Measurements from ENCODE around the gene CHD8.
"Not testable (repeated sequence)": the region's sequence is repeated elsewhere in the genome, so short reads cannot be mapped to it uniquely, and the experiment has no call there.

Gene CHD8, protein sequence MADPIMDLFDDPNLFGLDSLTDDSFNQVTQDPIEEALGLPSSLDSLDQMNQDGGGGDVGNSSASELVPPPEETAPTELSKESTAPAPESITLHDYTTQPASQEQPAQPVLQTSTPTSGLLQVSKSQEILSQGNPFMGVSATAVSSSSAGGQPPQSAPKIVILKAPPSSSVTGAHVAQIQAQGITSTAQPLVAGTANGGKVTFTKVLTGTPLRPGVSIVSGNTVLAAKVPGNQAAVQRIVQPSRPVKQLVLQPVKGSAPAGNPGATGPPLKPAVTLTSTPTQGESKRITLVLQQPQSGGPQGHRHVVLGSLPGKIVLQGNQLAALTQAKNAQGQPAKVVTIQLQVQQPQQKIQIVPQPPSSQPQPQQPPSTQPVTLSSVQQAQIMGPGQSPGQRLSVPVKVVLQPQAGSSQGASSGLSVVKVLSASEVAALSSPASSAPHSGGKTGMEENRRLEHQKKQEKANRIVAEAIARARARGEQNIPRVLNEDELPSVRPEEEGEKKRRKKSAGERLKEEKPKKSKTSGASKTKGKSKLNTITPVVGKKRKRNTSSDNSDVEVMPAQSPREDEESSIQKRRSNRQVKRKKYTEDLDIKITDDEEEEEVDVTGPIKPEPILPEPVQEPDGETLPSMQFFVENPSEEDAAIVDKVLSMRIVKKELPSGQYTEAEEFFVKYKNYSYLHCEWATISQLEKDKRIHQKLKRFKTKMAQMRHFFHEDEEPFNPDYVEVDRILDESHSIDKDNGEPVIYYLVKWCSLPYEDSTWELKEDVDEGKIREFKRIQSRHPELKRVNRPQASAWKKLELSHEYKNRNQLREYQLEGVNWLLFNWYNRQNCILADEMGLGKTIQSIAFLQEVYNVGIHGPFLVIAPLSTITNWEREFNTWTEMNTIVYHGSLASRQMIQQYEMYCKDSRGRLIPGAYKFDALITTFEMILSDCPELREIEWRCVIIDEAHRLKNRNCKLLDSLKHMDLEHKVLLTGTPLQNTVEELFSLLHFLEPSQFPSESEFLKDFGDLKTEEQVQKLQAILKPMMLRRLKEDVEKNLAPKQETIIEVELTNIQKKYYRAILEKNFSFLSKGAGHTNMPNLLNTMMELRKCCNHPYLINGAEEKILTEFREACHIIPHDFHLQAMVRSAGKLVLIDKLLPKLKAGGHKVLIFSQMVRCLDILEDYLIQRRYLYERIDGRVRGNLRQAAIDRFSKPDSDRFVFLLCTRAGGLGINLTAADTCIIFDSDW (N-terminal part only)

DNA sequence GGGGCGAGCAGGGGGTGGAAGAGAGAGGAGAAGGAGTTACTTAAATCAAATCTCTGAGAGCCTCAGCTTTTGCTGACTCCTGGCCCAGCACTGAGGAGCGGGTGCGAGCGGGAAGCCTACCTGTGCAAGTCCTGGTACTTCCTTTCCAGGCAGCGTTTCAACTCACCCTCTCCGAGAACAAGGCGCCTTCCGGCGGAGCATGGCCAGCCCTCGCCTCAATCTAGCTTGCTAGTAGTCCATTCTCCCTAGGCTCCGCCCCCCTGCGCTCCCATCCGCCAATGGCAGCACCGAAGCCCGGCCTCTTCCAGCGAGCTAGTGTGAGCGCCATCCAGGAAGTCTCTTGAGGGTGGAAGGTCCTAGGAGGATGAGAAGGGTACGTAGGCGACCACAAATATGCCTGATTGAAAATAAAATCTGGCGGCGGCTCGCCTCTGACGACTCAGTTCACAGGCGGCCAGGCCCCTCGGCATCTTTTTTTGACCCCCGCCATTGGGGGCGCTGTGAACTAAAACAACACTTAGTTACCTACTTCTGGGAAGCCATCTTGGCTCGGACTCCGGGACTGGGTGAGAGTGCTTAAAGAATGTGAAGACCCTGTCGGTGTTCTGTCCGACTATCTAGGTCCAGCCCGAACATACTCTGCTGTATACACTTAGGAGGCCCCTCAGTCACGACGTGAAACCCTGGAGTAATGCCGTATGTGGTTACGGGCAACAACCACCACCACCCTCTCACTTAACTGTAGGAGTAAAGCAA is at the start of gene CHD8:
TSS of gene CHD8 (minus strand) at position 212 of the 756 bp plus-strand sequence. CDS start 24,480 bp downstream, outside the sequence.
- peak; percentile 95 to 98 for DNase-seq (ENCODE audit: low read depth in 1 of 2, low spot score in 1 of 2)

DNA sequence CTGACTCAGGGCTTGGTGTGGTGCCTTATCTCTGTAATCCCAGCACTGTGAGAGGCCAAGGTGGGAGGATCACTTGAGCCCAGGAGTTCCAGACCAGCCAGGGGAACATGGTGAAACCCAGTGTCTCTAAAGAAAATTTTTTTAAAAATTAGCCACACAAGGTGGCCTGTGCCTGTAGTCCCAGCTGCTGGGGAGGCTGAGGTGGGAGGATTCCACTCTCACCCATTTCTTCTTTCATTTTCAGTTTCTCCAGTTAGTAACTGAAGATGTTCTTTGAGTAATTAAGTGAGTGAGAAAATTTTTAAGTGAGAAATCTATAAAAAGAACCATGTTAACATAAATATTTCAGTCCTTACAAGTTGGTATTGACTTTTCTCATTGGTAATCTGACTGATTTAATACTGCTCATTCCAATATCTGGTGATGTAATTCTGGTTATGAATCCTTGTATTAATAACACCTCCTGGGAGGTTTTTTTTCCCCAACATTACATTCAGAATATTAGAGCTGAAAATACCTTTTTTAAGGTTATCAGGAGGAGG is 49.2 kb upstream of the CHD8 start:
- no peak for DNase-seq (ENCODE audit: low read depth in 1 of 2, low spot score in 1 of 2)

DNA sequence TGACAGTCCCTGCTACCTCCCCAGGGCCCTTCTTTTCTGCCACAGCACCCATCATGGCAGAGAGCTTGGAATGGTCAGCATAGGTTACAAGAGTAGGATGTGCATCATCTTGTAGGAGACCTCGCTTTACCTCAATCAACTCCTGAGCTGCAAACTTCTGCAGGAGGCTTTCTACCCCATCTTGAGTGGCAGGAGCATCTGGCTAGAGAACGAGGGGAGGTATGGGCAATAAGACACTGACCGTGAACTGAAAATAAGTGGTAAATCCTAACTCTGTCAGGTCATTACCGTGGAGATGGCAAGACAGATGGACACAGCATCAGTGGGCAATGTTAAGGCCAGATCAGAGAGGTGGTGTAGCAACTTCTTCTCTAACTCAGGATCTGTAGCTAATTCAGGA is 47.5 kb upstream of the CHD8 start:
- DNase-seq (ENCODE audit: low read depth in 1 of 2, low spot score in 1 of 2), result no peak

DNA sequence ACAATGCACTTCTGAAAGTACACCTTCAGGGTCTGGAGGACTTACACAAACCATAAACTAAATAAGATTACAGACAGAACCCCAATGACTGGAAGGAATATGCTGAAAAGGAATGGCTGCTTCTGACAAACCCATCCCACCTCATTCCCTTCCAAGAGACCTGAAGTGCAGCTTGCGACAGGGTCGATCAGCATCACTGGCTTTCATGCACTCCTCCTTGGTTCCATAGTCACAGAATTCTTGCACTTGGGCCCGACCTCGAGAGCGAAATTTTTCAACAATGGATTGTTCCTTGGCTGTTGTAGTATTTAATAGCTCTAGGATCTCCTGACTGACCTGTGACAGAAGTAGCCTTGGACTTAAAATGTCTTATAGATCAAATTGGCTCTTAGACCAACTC is 45.6 kb upstream of the CHD8 start:
- no peak for DNase-seq (ENCODE audit: low read depth in 1 of 2, low spot score in 1 of 2)

DNA sequence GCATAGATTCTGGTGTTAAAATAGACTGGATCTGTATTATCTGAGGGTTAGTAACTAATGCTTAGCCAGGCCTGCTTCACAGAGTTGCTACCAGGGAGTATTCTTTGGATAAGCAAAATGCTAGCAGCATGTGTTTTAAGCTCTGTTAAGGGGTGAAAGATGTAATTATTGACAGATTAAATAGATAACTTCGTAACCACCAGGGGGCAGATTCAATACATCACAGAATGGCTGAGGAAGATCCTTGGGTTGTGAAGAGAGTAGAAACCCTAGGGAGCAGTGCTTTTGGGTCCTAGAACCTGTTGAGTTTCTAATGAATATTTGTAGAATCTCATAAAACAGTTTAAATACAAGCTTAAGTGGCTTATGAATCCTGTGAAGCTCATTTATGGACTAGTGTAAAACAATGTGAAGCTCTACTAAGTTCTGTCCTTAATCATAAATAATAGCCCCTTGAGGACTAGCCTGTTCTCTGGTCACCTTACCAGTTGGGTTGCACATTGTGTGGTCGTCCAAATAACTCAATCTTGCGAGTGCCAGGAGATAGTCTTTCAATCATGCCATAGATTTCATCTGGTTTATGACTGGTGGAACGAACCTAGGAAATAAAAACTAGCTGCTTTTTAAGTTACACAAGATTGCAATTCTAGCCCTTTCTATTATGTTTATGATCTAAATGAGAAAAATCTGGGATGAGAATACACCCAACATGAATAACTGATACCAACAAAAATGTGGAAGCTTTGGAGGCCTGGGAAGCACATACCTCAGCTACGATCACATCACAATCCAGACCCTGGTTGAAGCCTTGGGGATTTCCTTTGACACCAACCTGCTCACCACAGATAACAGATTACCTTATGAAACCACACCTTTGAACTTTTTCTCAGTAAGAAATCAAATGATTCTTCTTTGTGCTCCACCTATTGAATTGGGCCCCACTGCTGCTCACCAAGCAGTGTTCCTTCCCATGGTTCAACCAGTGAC is 42.9 kb upstream of the CHD8 start:
- no peak for DNase-seq (ENCODE audit: low read depth in 1 of 2, low spot score in 1 of 2)

DNA sequence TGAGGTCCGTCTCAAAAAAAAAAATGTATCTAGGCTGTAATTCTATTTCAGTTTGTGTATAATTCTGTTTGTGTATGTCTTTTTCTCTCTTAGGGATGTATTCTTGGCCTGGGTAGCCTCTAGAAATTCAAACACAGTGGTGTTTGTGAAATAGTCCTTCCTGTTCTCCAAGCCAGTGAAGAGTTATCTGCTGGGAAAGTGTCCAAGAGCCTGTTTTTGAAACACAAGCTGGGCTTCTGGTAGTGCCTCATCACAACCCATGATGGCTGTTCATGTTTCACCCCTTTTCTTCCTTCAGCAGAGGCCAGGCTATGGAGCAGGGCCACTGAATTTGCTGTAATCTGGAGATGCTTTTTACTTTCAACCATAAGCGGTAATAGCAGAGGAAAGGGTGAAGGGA is 40.5 kb upstream of the CHD8 start:
- DNase-seq (ENCODE audit: low read depth in 1 of 2, low spot score in 1 of 2), result no peak

DNA sequence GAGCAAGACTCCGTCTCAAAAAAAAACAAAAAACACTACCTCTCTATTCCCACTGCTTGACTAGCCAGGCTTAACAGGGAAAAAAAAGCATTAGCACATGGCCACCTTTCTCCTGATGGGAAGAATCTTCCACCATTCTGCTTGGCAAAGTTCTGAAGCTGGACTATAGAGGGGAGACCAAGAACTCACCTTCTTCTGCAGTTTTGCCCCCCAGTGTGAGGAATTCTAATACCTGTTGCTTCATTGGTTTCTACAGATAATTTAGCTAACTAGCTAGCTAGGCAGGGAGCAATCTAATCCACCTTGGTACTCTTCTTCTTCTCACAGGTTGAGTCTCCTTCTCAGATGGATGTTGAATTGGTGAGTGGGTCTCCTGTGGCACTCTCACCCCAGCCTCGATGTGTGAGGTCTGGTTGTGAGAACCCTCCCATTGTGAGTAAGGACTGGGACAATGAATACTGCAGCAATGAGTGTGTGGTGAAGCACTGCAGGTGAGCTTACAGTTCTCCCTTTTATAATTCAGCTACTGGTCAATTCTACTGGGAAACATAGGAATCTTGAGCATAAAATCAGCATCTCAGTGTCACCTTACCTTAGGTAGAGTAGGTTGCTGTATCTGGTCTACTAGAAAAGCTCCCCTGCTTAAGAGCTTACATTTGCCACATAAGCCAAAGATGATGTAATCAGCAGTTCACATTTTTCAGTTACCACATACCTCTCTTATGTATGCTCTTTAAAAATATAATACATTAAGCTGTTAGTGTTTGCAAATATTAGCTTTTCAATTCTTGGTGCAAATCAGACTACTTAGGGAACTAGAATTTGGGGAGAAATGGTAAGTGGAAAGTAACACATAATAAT is 39.2 kb upstream of the CHD8 start:
- no peak for DNase-seq (ENCODE audit: low read depth in 1 of 2, low spot score in 1 of 2)

DNA sequence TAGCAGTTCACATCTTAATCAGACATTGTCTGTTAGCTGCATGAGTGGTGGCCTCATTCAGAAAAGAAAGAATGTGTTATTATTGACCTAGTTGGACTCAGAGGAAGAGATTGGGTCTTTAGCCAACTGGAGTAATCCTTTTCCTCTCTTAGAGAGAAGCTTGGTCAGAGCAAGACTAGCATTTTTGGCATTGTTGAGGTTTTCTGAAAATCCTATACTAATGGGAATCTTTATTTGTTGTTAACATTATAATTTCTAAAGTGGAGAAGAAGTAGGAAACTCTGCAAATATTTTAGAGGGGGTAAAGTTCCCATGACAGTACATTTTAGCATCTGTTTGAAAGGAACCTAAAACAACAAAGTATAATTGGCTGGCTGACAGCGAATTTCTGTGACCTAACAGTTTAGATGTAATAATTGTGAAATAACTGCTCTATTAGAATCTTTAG is 30.7 kb upstream of the CHD8 start:
- DNase-seq (ENCODE audit: low read depth in 1 of 2, low spot score in 1 of 2), result no peak

DNA sequence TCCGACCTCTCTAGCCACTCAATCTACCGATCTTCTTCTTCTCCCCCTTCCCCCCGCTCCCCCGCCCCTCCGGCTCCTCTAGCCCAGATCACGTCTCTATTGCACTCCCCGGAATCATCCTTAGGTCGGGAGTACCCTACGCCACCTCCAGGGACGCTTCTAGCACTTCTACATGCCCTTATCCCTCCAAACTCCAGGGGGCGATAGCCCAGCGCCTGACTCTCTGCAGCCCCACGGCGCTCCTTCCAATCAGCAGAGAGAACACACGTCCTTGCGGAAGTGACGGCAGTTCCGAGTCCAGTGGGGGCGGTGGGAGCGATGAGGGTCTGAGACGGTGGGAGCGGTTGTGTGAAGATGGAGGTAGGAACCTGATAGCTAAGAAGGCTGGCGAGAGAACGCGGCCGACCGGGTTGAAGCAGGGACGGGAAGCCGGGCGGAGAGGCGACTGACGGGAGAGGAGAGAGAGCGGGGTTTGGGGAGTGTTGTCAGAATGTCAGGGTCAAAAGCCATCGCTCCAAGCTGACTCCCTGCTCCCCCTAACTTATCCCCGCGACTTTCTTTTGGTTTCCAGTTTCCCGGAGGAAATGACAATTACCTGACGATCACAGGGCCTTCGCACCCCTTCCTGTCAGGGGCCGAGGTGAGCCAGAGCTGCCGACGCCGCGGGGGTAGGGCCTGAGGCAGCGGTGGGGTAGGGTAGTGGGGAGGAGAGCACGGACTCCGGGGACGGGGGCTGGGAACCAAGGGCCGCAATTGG is 21.2 kb upstream of the CHD8 start, which contains the start of the genes RAB2B and TOX4:
TSS of gene RAB2B (minus strand) at position 35 of the 757 bp plus-strand sequence. CDS start 87 bp downstream, outside the sequence.
TSS of gene TOX4 (plus strand) at position 271 of the 757 bp plus-strand sequence. CDS start at position 355, 84 bp downstream.
- peak; percentile 79 to 92 for DNase-seq (ENCODE audit: low read depth in 1 of 2, low spot score in 1 of 2)

DNA sequence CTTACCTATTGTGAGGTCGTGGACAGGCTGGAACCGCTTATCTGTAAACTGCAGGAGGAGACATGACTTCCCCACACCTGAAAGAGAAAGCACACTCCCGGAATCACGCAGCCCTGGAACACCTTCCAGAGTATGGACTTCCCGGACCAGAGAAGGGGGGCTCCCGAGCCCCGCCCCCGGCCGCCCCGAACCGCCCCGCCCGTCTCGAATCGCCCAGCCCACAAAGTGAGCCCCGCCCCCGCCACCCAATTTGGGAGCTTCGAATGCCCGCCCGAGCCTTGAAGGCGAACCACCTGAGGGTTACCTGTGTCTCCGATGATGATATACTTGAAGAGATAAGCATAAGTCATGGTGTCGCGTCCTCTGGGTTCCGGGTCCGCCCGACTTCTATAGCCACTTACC is 20.6 kb upstream of the CHD8 start:
- DNase-seq (ENCODE audit: low read depth in 1 of 2, low spot score in 1 of 2), result peak; percentile 67 to 76

DNA sequence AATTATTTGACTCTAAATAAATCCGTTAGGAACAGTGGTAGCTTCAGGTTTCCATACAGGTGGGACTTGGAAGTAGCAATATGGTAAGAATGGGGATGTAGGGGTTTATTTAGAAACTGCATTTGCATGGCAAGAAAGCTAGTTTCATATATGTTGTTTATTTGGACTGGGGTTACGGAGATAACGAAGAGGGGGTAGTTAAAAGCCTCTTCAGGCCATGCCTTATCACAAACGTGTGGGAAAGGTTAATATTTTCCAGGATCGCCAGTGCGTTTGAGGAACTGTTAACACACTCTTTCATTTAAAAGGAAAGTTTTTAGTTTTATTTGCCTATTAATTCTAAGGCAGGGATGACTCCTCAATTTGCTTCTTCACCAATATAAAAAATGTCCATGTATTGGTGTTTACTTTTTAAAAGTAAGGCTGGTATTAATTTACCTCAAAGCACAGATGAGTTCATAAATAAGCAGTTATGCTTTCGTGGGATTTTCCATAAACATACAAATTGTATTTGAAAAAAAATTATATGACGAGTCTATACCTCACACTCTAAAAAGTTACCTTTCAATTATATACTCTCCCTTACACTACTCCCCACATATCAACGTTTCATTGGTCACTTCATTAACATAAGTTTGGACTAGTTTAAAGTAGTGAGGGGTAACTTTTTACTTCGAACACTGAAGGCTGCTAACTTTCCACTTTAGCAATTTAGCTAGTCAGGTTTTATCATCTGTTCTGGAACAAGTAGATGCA is 20.0 kb upstream of the CHD8 start:
- no peak for DNase-seq (ENCODE audit: low read depth in 1 of 2, low spot score in 1 of 2)

DNA sequence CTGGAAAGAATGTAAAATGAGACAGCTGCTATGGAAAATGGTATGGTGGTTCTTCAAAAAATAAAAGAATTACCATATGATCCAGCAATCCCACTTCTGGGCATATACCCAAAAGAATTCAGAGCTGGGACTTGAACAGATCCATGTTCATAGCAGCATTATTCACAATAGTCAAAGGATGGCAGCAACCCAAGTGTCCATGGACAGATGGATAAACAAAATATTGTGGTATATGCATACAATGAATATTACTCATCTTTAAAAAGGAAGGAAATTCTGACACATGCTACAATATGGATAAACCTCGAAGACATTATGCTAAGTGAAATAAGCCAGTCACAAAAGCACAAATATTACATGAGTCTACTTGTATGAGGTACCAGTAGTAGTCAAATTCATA is 11.7 kb upstream of the CHD8 start:
- DNase-seq (ENCODE audit: low read depth in 1 of 2, low spot score in 1 of 2), result no peak

DNA sequence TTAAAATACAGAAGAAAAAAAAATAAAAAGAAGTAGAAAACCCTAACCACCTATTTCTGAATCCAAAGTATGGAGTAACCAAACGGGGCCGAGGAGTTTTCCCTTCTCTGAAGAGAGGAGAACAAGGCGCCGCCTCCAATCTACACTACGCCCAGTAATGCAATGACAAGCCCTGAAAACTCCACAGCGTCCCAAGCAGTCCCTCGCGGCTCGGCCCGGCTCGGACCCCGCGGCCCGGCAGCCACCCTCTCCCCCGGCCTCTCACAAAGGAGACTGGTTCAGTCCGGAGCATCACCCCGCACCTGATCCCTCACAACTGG is 371 bp downstream of the CHD8 start:
- DNase-seq (ENCODE audit: low read depth in 1 of 2, low spot score in 1 of 2), result no peak

DNA sequence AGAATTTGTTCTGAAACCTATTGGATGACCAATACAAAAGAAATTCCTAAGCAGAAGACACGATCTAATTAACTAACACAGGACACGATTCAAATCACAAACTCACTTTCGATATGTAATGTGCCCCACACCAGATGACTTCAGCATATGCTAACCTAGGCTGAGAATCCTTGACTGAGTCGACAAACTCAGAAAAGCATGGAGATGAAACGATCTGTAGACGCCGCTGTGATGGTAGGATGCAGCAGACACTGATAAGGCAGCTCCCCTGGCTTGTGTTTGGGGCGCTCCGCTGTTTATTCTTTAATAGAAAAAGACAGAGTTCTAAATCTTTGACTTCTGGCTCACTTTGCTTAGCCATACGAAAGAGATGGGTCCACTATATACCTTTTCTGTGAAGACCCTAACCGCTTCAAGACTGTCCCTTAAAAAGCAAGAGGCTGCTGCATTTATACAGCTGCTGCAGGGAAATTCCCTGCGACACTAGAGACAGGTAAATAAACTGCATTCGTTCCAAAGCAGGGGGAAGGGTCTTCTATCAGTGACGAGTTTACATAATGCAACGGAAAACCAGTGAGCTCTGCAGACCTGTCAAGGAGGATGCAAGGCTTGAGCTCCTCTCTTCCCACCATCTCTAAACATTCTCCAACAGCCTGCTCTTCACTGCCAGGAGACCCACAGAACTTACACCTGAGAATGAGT is 929 bp downstream of the CHD8 start:
- DNase-seq (ENCODE audit: low read depth in 1 of 2, low spot score in 1 of 2), result no peak

DNA sequence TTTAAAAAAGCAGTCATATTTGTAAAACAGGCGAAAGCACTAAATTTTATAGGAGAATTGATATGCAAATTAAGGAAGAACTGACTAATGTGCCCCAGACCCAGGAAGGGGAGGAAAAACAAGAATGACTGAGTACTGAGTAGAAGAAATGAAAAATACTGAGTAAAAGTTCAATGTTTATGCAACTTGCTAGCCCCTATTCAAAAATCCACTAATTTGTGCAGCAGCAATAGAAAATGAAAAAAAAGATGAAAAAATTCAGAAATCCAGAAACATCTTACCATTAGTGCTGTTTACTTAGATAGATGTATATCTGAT is 6.1 kb downstream of the CHD8 start:
- no peak for DNase-seq (ENCODE audit: low read depth in 1 of 2, low spot score in 1 of 2)

DNA sequence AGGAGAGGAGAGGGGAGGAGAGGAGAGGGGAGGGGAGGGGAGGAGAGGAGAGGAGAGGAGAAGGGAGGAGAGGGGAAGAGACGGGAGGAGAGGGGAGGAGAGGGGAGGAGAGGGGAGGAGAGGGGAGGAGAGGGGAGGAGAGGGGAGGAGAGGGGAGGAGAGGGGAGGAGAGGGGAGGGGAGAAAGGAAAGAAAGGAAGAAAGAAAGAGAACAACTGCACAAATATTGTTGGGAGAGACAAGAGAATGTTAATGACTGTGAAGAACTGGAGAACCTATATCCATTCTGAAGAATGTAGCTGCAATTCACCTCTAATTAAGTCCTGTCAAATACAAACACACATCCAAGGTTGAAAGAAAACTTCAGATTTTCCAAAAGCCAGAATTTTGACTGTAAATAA is 13.3 kb downstream of the CHD8 start:
- DNase-seq (ENCODE audit: low read depth in 1 of 2, low spot score in 1 of 2), result not testable (repeated sequence)

Measured in stimulated activated CD4-positive, alpha-beta T cell treated with anti-CD3 and anti-CD28 coated beads, Interleukin-15, amount 100 ng/mL, for 1 hour (primary cell).